K562 (cell line): ENCODE data around the gene CCDC17. TPM values are rescaled to one million over a fixed set of nuclear protein-coding genes. Genes with fewer than 3 reads are reported as not detected.
A peak's percentile ranks its signal among the peaks of the same experiment; 100 is the strongest.

Experiments
- CBX5 ChIP-seq: IDR thresholded peaks from 2 replicates; pipeline ENCODE4 v1.6.1; 2014; ENCODE audit warnings: low read depth, borderline replicate concordance
- CHD4 ChIP-seq: fragments of 200-600 bp; sonication (generic); IDR thresholded peaks from 3 replicates; pipeline ENCODE4 v1.6.1; 2012; ENCODE audit warnings: low read depth, mild to moderate bottlenecking, mixed read lengths, low read length, inconsistent platforms; ENCODE audit not compliant: insufficient read depth, insufficient replicate concordance, poor library complexity, severe bottlenecking
- ELF2 ChIP-seq: fragments of 250-450 bp; sonication (Bioruptor Pico); IDR thresholded peaks from 2 replicates; pipeline ENCODE4 v1.5.0; 2021; ENCODE audit warnings: mild to moderate bottlenecking
- ILK ChIP-seq: fragments of 450-650 bp; IDR thresholded peaks from 2 replicates; pipeline ENCODE4 v1.6.1; 2016; ENCODE audit warnings: missing genetic modification characterization, low read depth, mild to moderate bottlenecking, missing compliant biosample characterization, moderate library complexity, borderline replicate concordance
- KHSRP ChIP-seq: fragments of 450-650 bp; IDR thresholded peaks from 2 replicates; pipeline ENCODE4 v1.6.1; 2017
- NBN ChIP-seq: fragments of 450-650 bp; IDR thresholded peaks from 2 replicates; pipeline ENCODE4 v1.6.1; 2016; ENCODE audit warnings: low read depth, mild to moderate bottlenecking
- PURB ChIP-seq: sonication (generic); formaldehyde crosslinking; IDR thresholded peaks from 2 replicates; pipeline ENCODE4 v1.9.0; 2021; ENCODE audit warnings: low read depth, mild to moderate bottlenecking, missing genetic modification reagents
- RFX7 ChIP-seq: fragments of 250-450 bp; sonication (Bioruptor Pico); IDR thresholded peaks from 2 replicates; pipeline ENCODE4 v1.5.1; 2021; ENCODE audit warnings: mild to moderate bottlenecking
- SRF ChIP-seq, 2 experiments: fragments of 250-450, 450-650 bp in 1 of 2; sonication (Bioruptor Pico) in 1 of 2; sonication (generic) in 1 of 2; formaldehyde crosslinking; IDR thresholded peaks; 2 replicates each; pipeline versions ENCODE4 v1.5.0 to v1.5.1; 2020 to 2022; ENCODE audit warnings: mild to moderate bottlenecking in 1 of 2, missing genetic modification reagents in 1 of 2
- TAL1 ChIP-seq: fragments of 450-650 bp; IDR thresholded peaks from 2 replicates; pipeline ENCODE4 v1.6.1; 2016; ENCODE audit warnings: mild to moderate bottlenecking
- TSC22D4 ChIP-seq: fragments of 450-650 bp; IDR thresholded peaks from 2 replicates; pipeline ENCODE4 v1.6.1; 2016; ENCODE audit warnings: missing genetic modification characterization, missing biosample characterization, control low read depth
- ZNF263 ChIP-seq: sonication (generic); formaldehyde crosslinking; IDR thresholded peaks from 2 replicates; pipeline ENCODE4 v1.8.0; 2022; ENCODE audit warnings: mild to moderate bottlenecking, missing genetic modification reagents, borderline replicate concordance
- ZNF507 ChIP-seq: conservative IDR thresholded peaks from 2 replicates; pipeline ENCODE4 v1.6.1; 2017; ENCODE audit warnings: missing genetic modification characterization, missing compliant biosample characterization
- polyA plus RNA-seq, 8 experiments: library from polyadenylated mRNA; depleted of rRNA in 4 of 8; stranded (reverse) in 5 of 8; unstranded in 3 of 8; fragments of >200 nt; fragmentation: Nextera tagmentation in 2 of 8; fragmentation: Illumina TruSeq in 1 of 8; extraction: Ambion mirVana in 2 of 8; extraction: Trizol in 1 of 8; gene quantifications; 2 replicates each; pipeline versions ENCODE4 v1.2.1 to v1.2.3, GENCODE V29; 2011 to 2014; ENCODE audit warnings: inconsistent platforms in 1 of 8, missing spikeins in 1 of 8
- total RNA-seq, 7 experiments: library from RNA; depleted of rRNA in 6 of 7; stranded (reverse); fragments of >200 nt in 6 of 7; fragmentation: Illumina TruSeq in 2 of 7; extraction: Trizol in 2 of 7; gene quantifications; 2 replicates each; pipeline versions ENCODE4 v1.2.1 to v1.2.3, GENCODE V29; 2011 to 2021; ENCODE audit warnings: low replicate concordance in 1 of 7
- TF ChIP-seq, protein P1 (sequence below): fragments of 250-450 bp; sonication (Bioruptor Pico); IDR thresholded peaks from 2 replicates; pipeline ENCODE4 v1.5.0; 2022; ENCODE audit warnings: mild to moderate bottlenecking
- TF ChIP-seq, protein P2 (sequence below): fragments of 450-650 bp; formaldehyde crosslinking; IDR thresholded peaks from 2 replicates; pipeline ENCODE4 v1.4.0; 2020; ENCODE audit warnings: mild to moderate bottlenecking
- TF ChIP-seq, protein P3 (sequence below), 2 experiments: fragments of 450-650 bp; formaldehyde crosslinking in 1 of 2; IDR thresholded peaks; 2 replicates each; pipeline versions ENCODE4 v1.4.0 to v1.6.1; 2014 to 2020; ENCODE audit warnings: mild to moderate bottlenecking in 2 of 2, borderline replicate concordance in 1 of 2, low read depth in 1 of 2

CCDC17 gene
- total and polyA plus RNA-seq, 9 of the 15 experiments (the other 6 are each of a cell fraction or from before 2014, with no cell fraction given): 0.20 to 2.4 (median 0.85) TPM

DNA sequence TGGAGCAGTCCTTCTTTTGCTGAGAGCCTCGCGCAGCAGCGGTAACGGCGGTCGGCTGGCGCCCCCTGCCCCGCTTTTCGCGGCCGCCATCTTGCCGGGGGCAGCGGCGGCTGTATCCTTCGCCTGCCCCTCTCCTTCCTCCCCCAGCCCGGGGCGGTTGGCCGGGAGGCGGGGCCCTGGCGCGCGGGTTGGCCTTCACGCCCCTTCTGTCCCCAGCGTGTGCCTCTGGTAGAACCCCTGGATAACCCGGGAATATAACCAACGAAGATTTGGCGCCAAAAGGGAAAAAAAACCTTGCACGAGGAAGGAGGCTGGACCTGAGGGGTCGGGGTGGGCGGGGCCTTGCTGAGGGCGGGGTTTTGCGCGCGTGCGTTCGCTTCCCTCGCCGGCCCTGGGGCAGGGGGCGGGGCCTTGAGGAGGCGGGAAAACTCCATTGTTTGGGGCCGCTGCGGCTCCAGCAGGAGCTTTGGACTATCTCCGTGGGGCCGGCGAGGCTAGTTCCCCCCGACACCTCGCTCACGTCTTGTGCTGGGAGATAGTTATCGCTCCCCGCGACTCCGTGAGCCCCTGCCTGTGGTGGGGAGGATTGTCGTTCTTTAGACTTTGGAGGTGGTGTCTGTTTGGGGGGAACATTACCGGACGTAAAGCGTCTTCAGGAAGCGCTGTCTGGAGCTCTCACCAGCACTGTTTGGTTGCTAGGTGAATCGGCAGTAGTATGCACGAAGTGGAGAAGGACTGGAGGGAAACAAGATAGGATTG is 39.3 kb downstream of the CCDC17 start (continued):
- TF ChIP-seq, protein P1, sequence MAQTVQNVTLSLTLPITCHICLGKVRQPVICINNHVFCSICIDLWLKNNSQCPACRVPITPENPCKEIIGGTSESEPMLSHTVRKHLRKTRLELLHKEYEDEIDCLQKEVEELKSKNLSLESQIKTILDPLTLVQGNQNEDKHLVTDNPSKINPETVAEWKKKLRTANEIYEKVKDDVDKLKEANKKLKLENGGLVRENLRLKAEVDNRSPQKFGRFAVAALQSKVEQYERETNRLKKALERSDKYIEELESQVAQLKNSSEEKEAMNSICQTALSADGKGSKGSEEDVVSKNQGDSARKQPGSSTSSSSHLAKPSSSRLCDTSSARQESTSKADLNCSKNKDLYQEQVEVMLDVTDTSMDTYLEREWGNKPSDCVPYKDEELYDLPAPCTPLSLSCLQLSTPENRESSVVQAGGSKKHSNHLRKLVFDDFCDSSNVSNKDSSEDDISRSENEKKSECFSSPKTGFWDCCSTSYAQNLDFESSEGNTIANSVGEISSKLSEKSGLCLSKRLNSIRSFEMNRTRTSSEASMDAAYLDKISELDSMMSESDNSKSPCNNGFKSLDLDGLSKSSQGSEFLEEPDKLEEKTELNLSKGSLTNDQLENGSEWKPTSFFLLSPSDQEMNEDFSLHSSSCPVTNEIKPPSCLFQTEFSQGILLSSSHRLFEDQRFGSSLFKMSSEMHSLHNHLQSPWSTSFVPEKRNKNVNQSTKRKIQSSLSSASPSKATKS: no peak
- TF ChIP-seq TSC22D4 (tag) (no peak), ILK (tag) (no peak), SRF (CRISPR knock-in tag; IDR thresholded peaks at IDR 0.05) (no peak; a peak in 1 of 4 replicates), RFX7 (CRISPR knock-in tag) (no peak), NBN (0 out of 2 replicates have a peak, but pooled peaks have one; percentile 9), PURB (CRISPR knock-in tag) (no peak), ZNF507 (no peak), TAL1 (no peak), ELF2 (0 out of 2 replicates have a peak, but pooled peaks have one; percentile 7), CBX5 (no peak), ZNF263 (CRISPR knock-in tag) (peak; percentile 81), CHD4 (no peak), KHSRP (no peak)
- TF ChIP-seq, protein P2, sequence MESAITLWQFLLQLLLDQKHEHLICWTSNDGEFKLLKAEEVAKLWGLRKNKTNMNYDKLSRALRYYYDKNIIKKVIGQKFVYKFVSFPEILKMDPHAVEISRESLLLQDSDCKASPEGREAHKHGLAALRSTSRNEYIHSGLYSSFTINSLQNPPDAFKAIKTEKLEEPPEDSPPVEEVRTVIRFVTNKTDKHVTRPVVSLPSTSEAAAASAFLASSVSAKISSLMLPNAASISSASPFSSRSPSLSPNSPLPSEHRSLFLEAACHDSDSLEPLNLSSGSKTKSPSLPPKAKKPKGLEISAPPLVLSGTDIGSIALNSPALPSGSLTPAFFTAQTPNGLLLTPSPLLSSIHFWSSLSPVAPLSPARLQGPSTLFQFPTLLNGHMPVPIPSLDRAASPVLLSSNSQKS (CRISPR knock-in tag): no peak
- TF ChIP-seq, protein P3, sequence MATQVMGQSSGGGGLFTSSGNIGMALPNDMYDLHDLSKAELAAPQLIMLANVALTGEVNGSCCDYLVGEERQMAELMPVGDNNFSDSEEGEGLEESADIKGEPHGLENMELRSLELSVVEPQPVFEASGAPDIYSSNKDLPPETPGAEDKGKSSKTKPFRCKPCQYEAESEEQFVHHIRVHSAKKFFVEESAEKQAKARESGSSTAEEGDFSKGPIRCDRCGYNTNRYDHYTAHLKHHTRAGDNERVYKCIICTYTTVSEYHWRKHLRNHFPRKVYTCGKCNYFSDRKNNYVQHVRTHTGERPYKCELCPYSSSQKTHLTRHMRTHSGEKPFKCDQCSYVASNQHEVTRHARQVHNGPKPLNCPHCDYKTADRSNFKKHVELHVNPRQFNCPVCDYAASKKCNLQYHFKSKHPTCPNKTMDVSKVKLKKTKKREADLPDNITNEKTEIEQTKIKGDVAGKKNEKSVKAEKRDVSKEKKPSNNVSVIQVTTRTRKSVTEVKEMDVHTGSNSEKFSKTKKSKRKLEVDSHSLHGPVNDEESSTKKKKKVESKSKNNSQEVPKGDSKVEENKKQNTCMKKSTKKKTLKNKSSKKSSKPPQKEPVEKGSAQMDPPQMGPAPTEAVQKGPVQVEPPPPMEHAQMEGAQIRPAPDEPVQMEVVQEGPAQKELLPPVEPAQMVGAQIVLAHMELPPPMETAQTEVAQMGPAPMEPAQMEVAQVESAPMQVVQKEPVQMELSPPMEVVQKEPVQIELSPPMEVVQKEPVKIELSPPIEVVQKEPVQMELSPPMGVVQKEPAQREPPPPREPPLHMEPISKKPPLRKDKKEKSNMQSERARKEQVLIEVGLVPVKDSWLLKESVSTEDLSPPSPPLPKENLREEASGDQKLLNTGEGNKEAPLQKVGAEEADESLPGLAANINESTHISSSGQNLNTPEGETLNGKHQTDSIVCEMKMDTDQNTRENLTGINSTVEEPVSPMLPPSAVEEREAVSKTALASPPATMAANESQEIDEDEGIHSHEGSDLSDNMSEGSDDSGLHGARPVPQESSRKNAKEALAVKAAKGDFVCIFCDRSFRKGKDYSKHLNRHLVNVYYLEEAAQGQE (IDR thresholded peaks at IDR 0.05; ENCODE audit: borderline replicate concordance): no peak; the same call in 1 of the 2 replicates
- TF ChIP-seq, protein P3 (CRISPR knock-in tag; IDR thresholded peaks at IDR 0.05; ENCODE audit: low read depth): no peak
